ENCODE measurements around the gene SMG6. TPM values are rescaled to one million over a fixed set of nuclear protein-coding genes. Genes with fewer than 3 reads are reported as not detected.

SMG6 gene
- total RNA-seq, 1 experiment from 2014 or later: 36.1 TPM

DNA sequence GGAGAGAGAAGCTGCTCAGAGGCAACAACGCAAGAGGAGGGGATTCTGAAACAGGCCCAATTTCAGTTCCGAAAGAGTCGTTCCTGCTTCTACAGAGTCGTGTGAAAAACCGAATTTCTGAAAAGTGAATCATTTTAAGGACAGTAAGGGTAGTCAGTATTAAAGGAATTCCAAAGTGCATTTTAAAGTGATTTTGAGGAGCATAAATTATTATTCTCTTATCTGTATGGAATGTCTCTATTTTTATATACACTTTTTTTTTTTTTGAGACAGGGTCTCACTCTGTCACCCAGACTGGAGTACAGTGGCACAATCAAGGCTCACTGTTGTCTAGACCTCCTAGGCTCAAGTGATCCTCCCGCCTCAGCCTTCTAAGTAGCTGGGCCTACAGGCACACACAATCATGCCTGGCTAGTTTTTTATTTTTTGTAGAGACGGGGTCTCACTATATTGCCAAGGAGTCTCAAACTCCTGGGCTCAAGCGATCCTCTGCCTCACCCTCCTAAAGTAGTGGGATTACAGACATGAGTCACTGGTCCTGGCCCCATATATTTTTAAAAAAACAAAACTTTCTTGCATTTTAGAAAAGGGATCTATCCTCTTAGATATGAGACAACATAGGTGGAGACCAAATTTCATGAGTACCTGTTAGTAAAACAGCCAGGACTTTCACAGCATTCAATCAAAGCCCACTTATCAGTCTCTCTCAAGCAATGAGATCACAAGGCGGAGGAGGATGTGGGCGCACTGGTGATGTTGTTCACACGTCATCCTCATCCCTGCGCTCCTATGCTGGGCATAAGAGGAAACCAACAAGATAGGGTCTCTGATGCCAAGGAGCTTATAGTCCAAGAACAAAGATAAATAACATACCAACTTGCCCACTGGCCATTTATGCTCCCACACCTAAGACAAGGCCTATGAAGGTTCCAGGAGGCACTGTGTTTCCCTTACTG is 53.2 kb downstream of the SMG6 start:
- H3K27me3 ChIP-seq (replicated peaks; ENCODE audit: insufficient read depth, low read depth, low read length, poor library complexity): no peaks in the 10 kb centered on the region
- ChIA-PET CTCF (no interaction called here), POLR2A (ENCODE audit: low non-redundant PET) (no interaction called here)
- no TSS peak for BruUV-seq (replicated peaks)
- no peak for TF ChIP-seq EZH2 (IDR thresholded peaks at IDR 0.05; ENCODE audit: borderline replicate concordance, low read depth, low read length, poor library complexity, severe bottlenecking)
- TF ChIP-seq, protein P1, sequence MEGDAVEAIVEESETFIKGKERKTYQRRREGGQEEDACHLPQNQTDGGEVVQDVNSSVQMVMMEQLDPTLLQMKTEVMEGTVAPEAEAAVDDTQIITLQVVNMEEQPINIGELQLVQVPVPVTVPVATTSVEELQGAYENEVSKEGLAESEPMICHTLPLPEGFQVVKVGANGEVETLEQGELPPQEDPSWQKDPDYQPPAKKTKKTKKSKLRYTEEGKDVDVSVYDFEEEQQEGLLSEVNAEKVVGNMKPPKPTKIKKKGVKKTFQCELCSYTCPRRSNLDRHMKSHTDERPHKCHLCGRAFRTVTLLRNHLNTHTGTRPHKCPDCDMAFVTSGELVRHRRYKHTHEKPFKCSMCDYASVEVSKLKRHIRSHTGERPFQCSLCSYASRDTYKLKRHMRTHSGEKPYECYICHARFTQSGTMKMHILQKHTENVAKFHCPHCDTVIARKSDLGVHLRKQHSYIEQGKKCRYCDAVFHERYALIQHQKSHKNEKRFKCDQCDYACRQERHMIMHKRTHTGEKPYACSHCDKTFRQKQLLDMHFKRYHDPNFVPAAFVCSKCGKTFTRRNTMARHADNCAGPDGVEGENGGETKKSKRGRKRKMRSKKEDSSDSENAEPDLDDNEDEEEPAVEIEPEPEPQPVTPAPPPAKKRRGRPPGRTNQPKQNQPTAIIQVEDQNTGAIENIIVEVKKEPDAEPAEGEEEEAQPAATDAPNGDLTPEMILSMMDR (conservative IDR thresholded peaks at IDR 0.05; ENCODE audit: low read depth, low read length): no peak
- no peaks in the 10 kb centered on the region for H3K4me1 ChIP-seq (ENCODE audit: insufficient read depth, low read length, poor library complexity, severe bottlenecking)
- H3K36me3 ChIP-seq (ENCODE audit: insufficient read depth, low read length, poor library complexity, severe bottlenecking): peaks cover 11% of the 10 kb centered on the region
- no peak for DNase-seq (ENCODE audit: low spot score)
- no peak overlapping the region for H3K4me3 ChIP-seq (ENCODE audit: low read depth, low read length, poor library complexity, severe bottlenecking)
- intact Hi-C loops (cut with micrococcal nuclease; ENCODE audit: unreplicated experiment): no loop called here
- H3K27ac ChIP-seq (ENCODE audit: low read depth, low read length, poor library complexity, severe bottlenecking): no peak overlapping the region
- H3K9me3 ChIP-seq (ENCODE audit: low read depth, low read length, poor library complexity, severe bottlenecking): no peaks in the 10 kb centered on the region

DNA sequence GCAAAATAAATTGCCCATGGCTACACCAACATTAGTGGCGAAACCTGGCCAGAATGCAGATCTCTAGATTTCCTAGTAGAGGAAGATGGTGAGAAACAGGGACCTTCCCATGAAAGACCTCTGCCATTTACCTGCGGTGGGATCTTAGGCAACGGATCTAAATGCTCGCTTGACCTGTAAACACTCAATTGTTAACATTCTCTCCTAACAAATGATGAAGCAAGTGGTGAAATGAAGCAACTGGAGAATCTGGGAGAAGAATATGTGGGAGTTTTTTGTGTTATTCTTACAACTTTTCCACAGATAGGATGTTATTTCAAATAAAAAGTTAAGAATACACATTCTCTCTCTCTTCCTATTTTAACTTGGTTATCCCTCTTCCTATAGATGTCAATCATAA is 56.6 kb downstream of the SMG6 start:
- DNase-seq (ENCODE audit: low spot score): no peak
- BruUV-seq (replicated peaks): no TSS peak
- H3K27me3 ChIP-seq (replicated peaks; ENCODE audit: insufficient read depth, low read depth, low read length, poor library complexity): no peaks in the 10 kb centered on the region
- POLR2A ChIA-PET (ENCODE audit: low non-redundant PET): no interaction called here
- no peak overlapping the region for H3K27ac ChIP-seq (ENCODE audit: low read depth, low read length, poor library complexity, severe bottlenecking)
- no peaks in the 10 kb centered on the region for H3K9me3 ChIP-seq (ENCODE audit: low read depth, low read length, poor library complexity, severe bottlenecking)
- H3K36me3 ChIP-seq (ENCODE audit: insufficient read depth, low read length, poor library complexity, severe bottlenecking): peaks cover 30% of the 10 kb centered on the region
- no peak overlapping the region for H3K4me3 ChIP-seq (ENCODE audit: low read depth, low read length, poor library complexity, severe bottlenecking)
- intact Hi-C loops (cut with micrococcal nuclease; ENCODE audit: unreplicated experiment): no loop called here
- TF ChIP-seq, protein P1 (conservative IDR thresholded peaks at IDR 0.05; ENCODE audit: low read depth, low read length): no peak
- no peak for TF ChIP-seq EZH2 (IDR thresholded peaks at IDR 0.05; ENCODE audit: borderline replicate concordance, low read depth, low read length, poor library complexity, severe bottlenecking)
- no peaks in the 10 kb centered on the region for H3K4me1 ChIP-seq (ENCODE audit: insufficient read depth, low read length, poor library complexity, severe bottlenecking)
- CTCF ChIA-PET: interaction anchor here (0.6 to 3.3 kb wide), 2 partner anchors 191 to 250 kb away, joined by 3 to 47 read pairs; partner anchors contain the start of gene HIC1

DNA sequence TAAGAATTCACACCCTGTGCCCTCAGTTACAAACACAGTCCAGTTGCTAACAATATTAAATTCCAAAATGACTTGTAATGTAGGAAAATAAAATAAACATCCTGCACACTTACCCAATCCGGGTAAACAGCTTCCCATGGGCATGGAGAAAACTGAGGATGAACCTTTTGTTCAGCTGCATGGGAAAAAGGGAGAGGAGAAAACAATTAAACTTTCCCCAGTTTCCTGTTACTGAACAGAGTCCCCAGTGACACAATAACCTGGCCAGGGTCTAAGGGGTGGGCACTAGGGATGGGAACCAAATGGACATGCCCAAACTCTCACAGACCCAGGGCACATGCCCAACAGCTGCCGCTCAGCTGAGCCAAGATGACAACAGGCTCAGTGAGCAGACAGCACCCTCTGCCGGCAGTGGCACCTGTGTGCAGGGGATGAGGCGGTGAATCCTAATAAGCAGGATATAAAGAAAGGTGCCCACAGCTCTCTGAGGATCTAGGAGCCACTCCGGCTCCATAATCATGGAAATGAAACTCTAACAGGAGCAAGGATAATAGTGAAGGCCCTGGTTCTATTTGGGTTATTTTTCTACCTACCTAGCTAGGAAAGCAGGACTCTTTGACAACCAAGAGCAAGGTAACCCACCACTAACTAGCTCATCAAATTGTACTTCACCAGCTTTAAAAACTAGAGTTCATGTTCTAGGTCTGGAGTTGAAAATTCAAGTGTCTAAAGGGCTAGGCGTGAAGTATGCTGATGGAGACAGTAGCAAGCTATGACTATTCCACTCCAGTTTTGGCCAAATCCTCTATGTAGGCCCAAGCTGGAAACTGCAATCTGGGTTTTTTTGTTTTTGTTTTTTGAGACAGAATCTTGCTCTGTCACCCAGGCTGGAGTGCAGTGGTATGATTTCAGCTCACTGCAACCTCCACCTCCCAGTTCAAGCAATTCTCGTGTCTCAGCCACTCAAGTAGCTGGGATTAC is 58.8 kb downstream of the SMG6 start:
- BruUV-seq (replicated peaks): no TSS peak
- TF ChIP-seq EZH2 (IDR thresholded peaks at IDR 0.05; ENCODE audit: borderline replicate concordance, low read depth, low read length, poor library complexity, severe bottlenecking): no peak
- TF ChIP-seq, protein P1 (conservative IDR thresholded peaks at IDR 0.05; ENCODE audit: low read depth, low read length): peak; percentile 98
- POLR2A ChIA-PET (ENCODE audit: low non-redundant PET): no interaction called here

More for the DNA sequence above, 58.8 kb downstream of the SMG6 start:
- intact Hi-C loops (cut with micrococcal nuclease; ENCODE audit: unreplicated experiment): loop anchor here (1.0 to 2.0 kb wide), 2 partner anchors 191 to 336 kb away; no protein-coding TSS in a partner anchor
- CTCF ChIA-PET: interaction anchor here (0.5 to 3.3 kb wide), 14 partner anchors 13 to 531 kb away, joined by 3 to 47 read pairs (median 5); partner anchors contain the start of gene HIC1
- H3K27me3 ChIP-seq (replicated peaks; ENCODE audit: insufficient read depth, low read depth, low read length, poor library complexity): no peaks in the 10 kb centered on the region
- DNase-seq (ENCODE audit: low spot score): peak; percentile 83
- no peak overlapping the region for H3K4me3 ChIP-seq (ENCODE audit: low read depth, low read length, poor library complexity, severe bottlenecking)
- H3K9me3 ChIP-seq (ENCODE audit: low read depth, low read length, poor library complexity, severe bottlenecking): no peaks in the 10 kb centered on the region
- no peak overlapping the region for H3K27ac ChIP-seq (ENCODE audit: low read depth, low read length, poor library complexity, severe bottlenecking)
- peaks cover 23% of the 10 kb centered on the region for H3K36me3 ChIP-seq (ENCODE audit: insufficient read depth, low read length, poor library complexity, severe bottlenecking)
- no peaks in the 10 kb centered on the region for H3K4me1 ChIP-seq (ENCODE audit: insufficient read depth, low read length, poor library complexity, severe bottlenecking)
